GM12891 (cell line): ENCODE data around the gene TRAF7.

Experiments used
- POLR2A ChIP-seq: IDR thresholded peaks from 2 replicates; pipeline ENCODE4 v1.6.1; 2011; ENCODE audit warnings: low read depth, low read length, control low read depth
- POLR2AphosphoS5 ChIP-seq: IDR thresholded peaks from 2 replicates; pipeline ENCODE4 v1.6.1; 2011; ENCODE audit warnings: low read depth, low read length, control low read depth

- TF ChIP-seq POLR2AphosphoS5 (no peak), POLR2A (no peak)
Observed at GRCh38 chr16:2197765-2198164, 42.2 kb downstream of the TRAF7 start.
